Endothelial cell of umbilical vein (primary cell): ENCODE results near the gene LAMC3. TPM values are rescaled to one million over a fixed set of nuclear protein-coding genes. Genes with fewer than 3 reads are reported as not detected.

Experiments used
- BruUV-seq: library from RNA; stranded (reverse); fragments of 400-500 nt; replicated peaks from 2 replicates; lab custom pipeline; 2021; lab: Mats Ljungman, UMichigan
- CTCF ChIA-PET: fragments of 300-600, 350-600 bp; sonication (Branson Sonifier 250); formaldehyde crosslinking; loops from one replicate; lab custom pipeline; 2021; ENCODE audit warnings: antibody characterized with exemption, inconsistent platforms; lab: Charles Lee
- POLR2A ChIA-PET: fragments of 300-600, 350-600 bp; sonication (Branson Sonifier 250); formaldehyde crosslinking; loops from one replicate; lab custom pipeline; 2021; ENCODE audit warnings: antibody characterized with exemption, inconsistent platforms; lab: Charles Lee
- DNase-seq: peaks from one replicate; pipeline ENCODE4 v3.0.0-alpha.2; 2011; ENCODE audit warnings: low read depth, low spot score
- FAIRE-seq: peaks from 2 replicates; lab custom pipeline; 2011; peaks lifted over from hg19 to GRCh38; lab: Jason Lieb, UNC
- H2AFZ ChIP-seq: 2 replicates; pipeline ENCODE4 v1.6.0; 2012; ENCODE audit warnings: low read depth, low read length, control low read depth, inconsistent platforms
- H3K27ac ChIP-seq: 2 replicates; pipeline ENCODE4 v1.5.1; 2011; ENCODE audit warnings: low read depth, mild to moderate bottlenecking, control low read depth, low read length, moderate library complexity; ENCODE audit not compliant: insufficient read depth
- H3K27me3 ChIP-seq, 2 experiments: 2 replicates each; pipeline versions ENCODE4 v1.6.0 to v1.6.1; 2011; ENCODE audit warnings: low read length in 2 of 2, mixed read lengths in 1 of 2; ENCODE audit not compliant: control insufficient read depth in 2 of 2, insufficient read depth in 2 of 2
- H3K36me3 ChIP-seq, 2 experiments: 2 replicates in 1 of 2; 3 replicates in 1 of 2; pipeline ENCODE4 v1.5.1; 2011; ENCODE audit warnings: low read length in 2 of 2, mild to moderate bottlenecking in 1 of 2, moderate library complexity in 1 of 2; ENCODE audit not compliant: control insufficient read depth in 2 of 2, insufficient read depth in 2 of 2; ENCODE audit errors: extremely low read depth in 1 of 2
- H3K4me1 ChIP-seq: 3 replicates; pipeline ENCODE4 v1.5.1; 2011; ENCODE audit warnings: mild to moderate bottlenecking, low read length; ENCODE audit not compliant: control insufficient read depth, insufficient read depth; ENCODE audit errors: extremely low read depth
- H3K4me2 ChIP-seq: 2 replicates; pipeline ENCODE4 v1.6.1; 2011; ENCODE audit warnings: low read length, control low read depth, mixed read lengths; ENCODE audit not compliant: insufficient read depth
- H3K4me3 ChIP-seq, 3 experiments: fragments of 200-600 bp in 1 of 3; sonication (generic), shearing (Covaris generic) in 1 of 3; replicated peaks in 1 of 3; 2 replicates each; pipeline ENCODE4 v1.5.1; 2011 to 2016; ENCODE audit warnings: control low read depth in 3 of 3, low read length in 3 of 3, mild to moderate bottlenecking in 2 of 3, inconsistent platforms in 1 of 3, low read depth in 1 of 3, moderate library complexity in 1 of 3; ENCODE audit not compliant: insufficient read depth in 1 of 3
- H3K79me2 ChIP-seq: 2 replicates; pipeline ENCODE4 v1.6.0; 2012; ENCODE audit warnings: low read length, inconsistent platforms; ENCODE audit not compliant: control insufficient read depth, insufficient read depth
- H3K9ac ChIP-seq: replicated peaks from 2 replicates; pipeline ENCODE3; 2011; ENCODE audit warnings: low read length, control low read depth; ENCODE audit not compliant: insufficient read depth; ENCODE audit errors: extremely low read depth
- H3K9me1 ChIP-seq: replicated peaks from 3 replicates; pipeline ENCODE4 v1.6.0; 2011; ENCODE audit warnings: mild to moderate bottlenecking, low read length; ENCODE audit not compliant: control insufficient read depth, insufficient read depth; ENCODE audit errors: extremely low read depth
- H3K9me3 ChIP-seq: replicated peaks from 2 replicates; pipeline ENCODE4 v1.5.1; 2012; ENCODE audit warnings: low read length, inconsistent platforms; ENCODE audit not compliant: control insufficient read depth, insufficient read depth
- H4K20me1 ChIP-seq: replicated peaks from 2 replicates; pipeline ENCODE3; 2011; ENCODE audit warnings: mild to moderate bottlenecking, low read length; ENCODE audit not compliant: control insufficient read depth, insufficient read depth; ENCODE audit errors: extremely low read depth
- EZH2 ChIP-seq: IDR thresholded peaks from 2 replicates; pipeline ENCODE4 v1.6.1; 2012; ENCODE audit warnings: borderline replicate concordance, low read depth, mild to moderate bottlenecking, moderate library complexity, low read length, inconsistent platforms; ENCODE audit not compliant: severe bottlenecking
- FOS ChIP-seq: IDR thresholded peaks from 2 replicates; pipeline ENCODE4 v1.6.1; 2011; ENCODE audit warnings: mild to moderate bottlenecking, low read length, moderate library complexity, borderline replicate concordance; ENCODE audit not compliant: insufficient read depth
- GATA2 ChIP-seq: IDR thresholded peaks from 2 replicates; pipeline ENCODE4 v1.7.0; 2011; ENCODE audit warnings: low read depth, mild to moderate bottlenecking, moderate library complexity, mixed read lengths, low read length; ENCODE audit not compliant: insufficient read length, insufficient read depth
- JUN ChIP-seq: IDR thresholded peaks from 2 replicates; pipeline ENCODE4 v1.6.1; 2011; ENCODE audit warnings: borderline replicate concordance, low read depth; ENCODE audit not compliant: insufficient read length, insufficient read depth
- MYC ChIP-seq: IDR thresholded peaks from one replicate; pipeline ENCODE4 v1.6.1; 2011; ENCODE audit warnings: mild to moderate bottlenecking, low read depth, low read length
- POLR2A ChIP-seq: IDR thresholded peaks from 2 replicates; pipeline ENCODE4 v1.6.1; 2012; ENCODE audit warnings: low read depth, mild to moderate bottlenecking, control low read depth, low read length
- POLR2AphosphoS5 ChIP-seq: IDR thresholded peaks from 2 replicates; pipeline ENCODE4 v1.6.1; 2012; ENCODE audit warnings: low read depth, mild to moderate bottlenecking, control low read depth, low read length, moderate library complexity; ENCODE audit not compliant: insufficient read depth
- dilution Hi-C: fragments of 300-500 bp; cut with MboI; formaldehyde crosslinking; loops from one replicate; pipeline ENCODE4 v1.15.0; 2019; ENCODE audit warnings: low sequenced_read_pairs; ENCODE audit not compliant: extremely low pct_ligation_motif_present
- intact Hi-C: fragments of 100-400 bp; cut with micrococcal nuclease; formaldehyde crosslinking; loops from one replicate; pipeline ENCODE4 v1.10.0; 2022
- polyA plus RNA-seq, 4 experiments: library from polyadenylated mRNA; depleted of rRNA in 3 of 4; stranded (reverse) in 3 of 4; unstranded in 1 of 4; fragments of >200 nt; gene quantifications; 2 replicates each; pipeline versions ENCODE4 v1.2.1 to v1.2.3, GENCODE V29; 2011 to 2012; ENCODE audit warnings: missing spikeins in 1 of 4
- total RNA-seq: library from RNA; stranded (reverse); gene quantifications from 2 replicates; pipeline ENCODE4 v1.2.3, GENCODE V29; 2021
- TF ChIP-seq, protein P1 (sequence below), 2 donors: IDR thresholded peaks; 1 replicate in 1 of 2; 2 replicates in 1 of 2; pipeline ENCODE4 v1.5.1; 2011; ENCODE audit warnings: low read length in 2 of 2, mild to moderate bottlenecking in 2 of 2, moderate library complexity in 2 of 2, control low read depth in 1 of 2, inconsistent platforms in 1 of 2, low read depth in 1 of 2; ENCODE audit not compliant: insufficient read depth in 1 of 2; ENCODE audit errors: extremely low read depth in 1 of 2
- TF ChIP-seq, protein P2 (sequence below): IDR thresholded peaks from 2 replicates; pipeline ENCODE4 v1.6.1; 2011; ENCODE audit not compliant: insufficient read depth, insufficient read length

LAMC3 gene
- total and polyA plus RNA-seq, 2 donors (not counting 3 experiments of a cell fraction or from before 2014, with no cell fraction given) = 0.18 to 0.38 TPM

DNA sequence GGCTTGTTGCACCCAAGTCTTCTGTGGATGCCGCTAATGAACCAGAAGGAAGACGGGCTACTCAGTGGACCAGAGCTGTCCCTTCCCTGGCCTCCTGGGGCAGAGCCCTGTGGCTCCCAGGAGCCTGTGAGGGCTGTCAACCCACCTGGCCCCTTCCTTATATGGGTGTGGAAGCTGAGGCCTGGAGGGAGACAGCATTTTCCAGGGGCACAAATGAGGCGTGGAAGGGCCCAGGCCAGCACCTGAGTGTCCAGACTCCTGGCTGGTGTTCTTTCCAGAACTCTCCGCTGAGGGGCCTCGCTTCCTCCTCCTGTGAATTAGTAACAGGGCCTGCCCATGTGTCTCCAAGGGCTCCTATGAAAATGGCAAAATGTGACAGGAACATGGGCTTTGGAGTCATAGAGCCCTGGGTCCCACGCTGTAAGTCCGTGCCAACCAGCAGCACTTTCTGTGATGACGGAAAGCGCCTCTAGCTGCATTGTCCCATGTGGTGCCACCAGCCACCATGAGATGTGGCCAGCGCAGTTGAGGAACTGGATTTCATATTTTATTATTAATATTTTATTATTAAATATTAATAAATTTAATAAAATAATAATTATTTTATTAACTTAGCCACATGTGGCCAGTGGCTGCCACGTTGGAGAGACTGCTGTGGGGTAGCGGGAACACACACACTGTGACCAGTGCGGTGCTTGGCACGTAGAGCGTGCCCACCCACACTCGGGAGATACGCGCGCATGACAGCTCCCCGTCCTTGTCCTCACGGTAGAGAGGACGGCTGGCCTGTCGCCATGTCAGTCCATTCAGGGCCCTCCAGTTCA is 18.3 kb downstream of the LAMC3 start:
- H3K36me3 ChIP-seq = no peaks in the 10 kb centered on the region
- no peaks in the 10 kb centered on the region for H3K9me3 ChIP-seq
- intact Hi-C loops = no loop called here
- no peak overlapping the region for H3K4me3 ChIP-seq
- BruUV-seq = no TSS peak
- H3K4me2 ChIP-seq = no peak overlapping the region
- ChIA-PET CTCF (interaction anchor here (1.1 kb wide), 1 partner anchor 19 kb away, joined by 3 read pairs; no protein-coding TSS in a partner anchor), POLR2A (no interaction called here)
- TF ChIP-seq, protein P1, sequence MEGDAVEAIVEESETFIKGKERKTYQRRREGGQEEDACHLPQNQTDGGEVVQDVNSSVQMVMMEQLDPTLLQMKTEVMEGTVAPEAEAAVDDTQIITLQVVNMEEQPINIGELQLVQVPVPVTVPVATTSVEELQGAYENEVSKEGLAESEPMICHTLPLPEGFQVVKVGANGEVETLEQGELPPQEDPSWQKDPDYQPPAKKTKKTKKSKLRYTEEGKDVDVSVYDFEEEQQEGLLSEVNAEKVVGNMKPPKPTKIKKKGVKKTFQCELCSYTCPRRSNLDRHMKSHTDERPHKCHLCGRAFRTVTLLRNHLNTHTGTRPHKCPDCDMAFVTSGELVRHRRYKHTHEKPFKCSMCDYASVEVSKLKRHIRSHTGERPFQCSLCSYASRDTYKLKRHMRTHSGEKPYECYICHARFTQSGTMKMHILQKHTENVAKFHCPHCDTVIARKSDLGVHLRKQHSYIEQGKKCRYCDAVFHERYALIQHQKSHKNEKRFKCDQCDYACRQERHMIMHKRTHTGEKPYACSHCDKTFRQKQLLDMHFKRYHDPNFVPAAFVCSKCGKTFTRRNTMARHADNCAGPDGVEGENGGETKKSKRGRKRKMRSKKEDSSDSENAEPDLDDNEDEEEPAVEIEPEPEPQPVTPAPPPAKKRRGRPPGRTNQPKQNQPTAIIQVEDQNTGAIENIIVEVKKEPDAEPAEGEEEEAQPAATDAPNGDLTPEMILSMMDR (IDR thresholded peaks at IDR 0.05; ENCODE audit: extremely low read depth in 1 of 2, insufficient read depth in 1 of 2, low read depth in 1 of 2, low read length in 2 of 2) = no peak
- no peak for TF ChIP-seq FOS
- TF ChIP-seq POLR2A = no peak
- no peak for TF ChIP-seq POLR2AphosphoS5
- TF ChIP-seq, protein P2, sequence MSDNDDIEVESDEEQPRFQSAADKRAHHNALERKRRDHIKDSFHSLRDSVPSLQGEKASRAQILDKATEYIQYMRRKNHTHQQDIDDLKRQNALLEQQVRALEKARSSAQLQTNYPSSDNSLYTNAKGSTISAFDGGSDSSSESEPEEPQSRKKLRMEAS = no peak
- no peak for TF ChIP-seq MYC
- TF ChIP-seq EZH2 = no peak
- TF ChIP-seq GATA2 = no peak
- TF ChIP-seq JUN = no peak
- H4K20me1 ChIP-seq = no peaks in the 10 kb centered on the region
- DNase-seq (no peak), FAIRE-seq (no peak)
- H3K9me1 ChIP-seq = no peaks in the 10 kb centered on the region
- dilution Hi-C loops = no loop called here
- no peak overlapping the region for H3K27ac ChIP-seq
- no peak overlapping the region for H3K9ac ChIP-seq
- no peaks in the 10 kb centered on the region for H3K4me1 ChIP-seq
- H3K79me2 ChIP-seq = no peaks in the 10 kb centered on the region
- H3K27me3 ChIP-seq = peaks cover 4 to 8% of the 10 kb centered on the region in 2 experiments
- no peak overlapping the region for H2AFZ ChIP-seq
